Neural cell (in vitro differentiated cells): ENCODE data around the gene RNASE4. TPM values are rescaled to one million over a fixed set of nuclear protein-coding genes. Genes with fewer than 3 reads are reported as not detected.

Experiments
- H2AFZ ChIP-seq: fragments of 200-600, 300-800 bp; sonication (generic), shearing (Covaris generic); 2 replicates; pipeline ENCODE4 v1.6.0; 2014; ENCODE audit warnings: low read depth, mild to moderate bottlenecking, antibody characterized with exemption, low read length, moderate library complexity
- H3F3A ChIP-seq: fragments of 200-600 bp; shearing (Covaris generic); 2 replicates; pipeline ENCODE4 v1.6.1; 2016; ENCODE audit warnings: mild to moderate bottlenecking, moderate library complexity, mixed read lengths, antibody characterized with exemption, low read length; ENCODE audit not compliant: insufficient read depth, poor library complexity, severe bottlenecking
- H3K27ac ChIP-seq: fragments of 200-600, 300-800 bp; sonication (generic), shearing (Covaris generic); 2 replicates; pipeline ENCODE4 v1.5.1; 2014; ENCODE audit warnings: mild to moderate bottlenecking, low read length, moderate library complexity
- H3K27me3 ChIP-seq: fragments of 300-800, 200-600 bp; sonication (generic), shearing (Covaris generic); 2 replicates; pipeline ENCODE4 v1.6.0; 2014; ENCODE audit warnings: mild to moderate bottlenecking, low read depth, low read length, moderate library complexity; ENCODE audit not compliant: insufficient read depth
- H3K36me3 ChIP-seq: fragments of 300-800, 200-600 bp; sonication (generic), shearing (Covaris generic); 2 replicates; pipeline ENCODE4 v1.5.1; 2014; ENCODE audit warnings: mild to moderate bottlenecking, antibody characterized with exemption, low read length, moderate library complexity; ENCODE audit not compliant: insufficient read depth
- H3K4me2 ChIP-seq: fragments of 300-800, 200-600 bp; sonication (generic), shearing (Covaris generic); 2 replicates; pipeline ENCODE4 v1.6.0; 2014; ENCODE audit warnings: mild to moderate bottlenecking, low read length
- H3K4me3 ChIP-seq: fragments of 300-800, 200-600 bp; sonication (generic), shearing (Covaris generic); 2 replicates; pipeline ENCODE4 v1.5.1; 2014; ENCODE audit warnings: mild to moderate bottlenecking, low read length, moderate library complexity
- H3K79me2 ChIP-seq: fragments of 200-600 bp; shearing (Covaris generic); replicated peaks from 2 replicates; pipeline ENCODE4 v1.6.0; 2014; ENCODE audit warnings: mild to moderate bottlenecking, low read length, moderate library complexity; ENCODE audit not compliant: insufficient read depth
- H3K9ac ChIP-seq: fragments of 300-800, 200-600 bp; sonication (generic), shearing (Covaris generic); 2 replicates; pipeline ENCODE4 v1.6.1; 2016; ENCODE audit warnings: mild to moderate bottlenecking, low read length, mixed read lengths
- H3K9me2 ChIP-seq: fragments of 200-600 bp; shearing (Covaris generic); 2 replicates; pipeline ENCODE4 v1.6.1; 2016; ENCODE audit warnings: mild to moderate bottlenecking, low read length, mixed read lengths; ENCODE audit not compliant: insufficient read depth
- H3K9me3 ChIP-seq: fragments of 200-600, 300-800 bp; sonication (generic), shearing (Covaris generic); 2 replicates; pipeline ENCODE4 v1.6.1; 2016; ENCODE audit warnings: mild to moderate bottlenecking, mixed run types, low read length, moderate library complexity, mixed read lengths
- H4K20me1 ChIP-seq: fragments of 200-600 bp; shearing (Covaris generic); 2 replicates; pipeline ENCODE4 v1.6.1; 2016; ENCODE audit warnings: mild to moderate bottlenecking, mixed run types; ENCODE audit not compliant: insufficient read depth
- CTCF ChIP-seq: fragments of 450-650 bp; IDR thresholded peaks from 2 replicates; pipeline ENCODE4 v1.5.1; 2014; ENCODE audit warnings: antibody characterized with exemption, mild to moderate bottlenecking, moderate library complexity; ENCODE audit not compliant: poor library complexity, severe bottlenecking
- EP300 ChIP-seq: fragments of 450-650 bp; conservative IDR thresholded peaks from 2 replicates; pipeline ENCODE4 v1.6.1; 2014; ENCODE audit warnings: antibody characterized with exemption, mild to moderate bottlenecking, moderate library complexity; ENCODE audit not compliant: poor library complexity, severe bottlenecking
- EZH2 ChIP-seq: fragments of 200-600, 300-800 bp; shearing (Covaris generic), sonication (generic); IDR thresholded peaks from 2 replicates; pipeline ENCODE4 v1.6.1; 2014; ENCODE audit warnings: antibody characterized with exemption, low read length, borderline replicate concordance, mild to moderate bottlenecking; ENCODE audit not compliant: insufficient read depth, poor library complexity, severe bottlenecking
- MXI1 ChIP-seq: fragments of 450-650 bp; conservative IDR thresholded peaks from 2 replicates; pipeline ENCODE4 v1.6.1; 2014; ENCODE audit warnings: antibody characterized with exemption, mild to moderate bottlenecking; ENCODE audit not compliant: poor library complexity, severe bottlenecking
- POLR2AphosphoS5 ChIP-seq: IDR thresholded peaks from 2 replicates; pipeline ENCODE4 v1.6.1; 2012
- RAD21 ChIP-seq: fragments of 450-650 bp; conservative IDR thresholded peaks from 2 replicates; pipeline ENCODE4 v1.6.1; 2014; ENCODE audit warnings: antibody characterized with exemption, mild to moderate bottlenecking, moderate library complexity
- REST ChIP-seq: IDR thresholded peaks from 2 replicates; pipeline ENCODE4 v1.6.1; 2012; ENCODE audit warnings: borderline replicate concordance
- SMC3 ChIP-seq: fragments of 450-650 bp; conservative IDR thresholded peaks from 2 replicates; pipeline ENCODE4 v1.6.1; 2014; ENCODE audit warnings: antibody characterized with exemption, mild to moderate bottlenecking, moderate library complexity; ENCODE audit not compliant: poor library complexity
- TAF1 ChIP-seq: IDR thresholded peaks from 2 replicates; pipeline ENCODE4 v1.6.1; 2012; ENCODE audit warnings: low read depth
- polyA plus RNA-seq: library from polyadenylated mRNA; depleted of rRNA; stranded (reverse); fragments of >200 nt; gene quantifications from 2 replicates; pipeline ENCODE4 v1.2.3, GENCODE V29; 2014
- small RNA-seq, 3 experiments: library from RNA; depleted of rRNA; stranded (forward); fragments of <200 nt; gene quantifications; one replicate each; pipeline ENCODE3, GENCODE V24; 2012

The RNASE4 gene
- polyA plus RNA-seq, 1 donor from 2014 or later: 1.1 TPM

- H3K4me2 ChIP-seq: no peak overlapping the region
- H4K20me1 ChIP-seq: no peaks in the 10 kb centered on the region
- H3K4me3 ChIP-seq: no peak overlapping the region
- no peak overlapping the region for H3K9ac ChIP-seq
- no peak overlapping the region for H2AFZ ChIP-seq
- H3K9me2 ChIP-seq: no peaks in the 10 kb centered on the region
- no peaks in the 10 kb centered on the region for H3K36me3 ChIP-seq
- H3K27ac ChIP-seq: no peak overlapping the region
- H3F3A ChIP-seq: no peaks in the 10 kb centered on the region
- H3K79me2 ChIP-seq: no peaks in the 10 kb centered on the region
- H3K9me3 ChIP-seq: no peaks in the 10 kb centered on the region
- TF ChIP-seq CTCF (no peak), MXI1 (no peak), SMC3 (no peak), REST (no peak), RAD21 (no peak), POLR2AphosphoS5 (no peak), TAF1 (no peak), EZH2 (no peak), EP300 (no peak)
- no peaks in the 10 kb centered on the region for H3K27me3 ChIP-seq
Measured at GRCh38 chr14:20750194-20750593, 65.8 kb downstream of the RNASE4 start.

Small RNA genes lying within 50 kb of the gene (small RNA-seq; reads per million reads assigned to genes)
- 0 to 1.2 (median 0) reads per million in 3 experiments for gene RF00019

Other genes starting within 250 kb of the RNASE4 start
- not detected in 2 replicates for gene KLHL33, start 248.4 kb upstream of the RNASE4 start, polyA plus RNA-seq
- 248 and 264 TPM in 2 replicates for gene OSGEP, start 229.7 kb upstream of the RNASE4 start, polyA plus RNA-seq
- 44.5 and 50.7 TPM in 2 replicates for gene APEX1, start 229.3 kb upstream of the RNASE4 start, polyA plus RNA-seq
- 77.2 and 85.3 TPM in 2 replicates for gene PIP4P1, start 223.1 kb upstream of the RNASE4 start, polyA plus RNA-seq
- gene PNP, start 215.2 kb upstream of the RNASE4 start, polyA plus RNA-seq: 12.3 and 12.6 TPM in 2 replicates
- not detected in 2 replicates for gene RNASE10, start 179.0 kb upstream of the RNASE4 start, polyA plus RNA-seq
- gene RNASE9, start 123.5 kb upstream of the RNASE4 start, polyA plus RNA-seq: not detected in 2 replicates
- gene RNASE11, start 96.6 kb upstream of the RNASE4 start, polyA plus RNA-seq: not detected in 2 replicates
- not detected in 2 replicates for gene RNASE12, start 93.2 kb upstream of the RNASE4 start, polyA plus RNA-seq
- gene OR6S1, start 42.9 kb upstream of the RNASE4 start, polyA plus RNA-seq: not detected in 2 replicates
- gene ANG, start 4.2 kb downstream of the RNASE4 start, polyA plus RNA-seq: 0.47 TPM in 1 of 2 replicates, not detected in the other
- gene EDDM3A, start 61.3 kb downstream of the RNASE4 start, polyA plus RNA-seq: not detected in 2 replicates
- not detected in 2 replicates for gene EDDM3B, start 83.8 kb downstream of the RNASE4 start, polyA plus RNA-seq
- gene RNASE6, start 96.7 kb downstream of the RNASE4 start, polyA plus RNA-seq: not detected in 2 replicates
- gene RNASE1, start 118.3 kb downstream of the RNASE4 start, polyA plus RNA-seq: 0.64 TPM in 1 of 2 replicates, not detected in the other
- gene RNASE3, start 206.8 kb downstream of the RNASE4 start, polyA plus RNA-seq: not detected in 2 replicates